ENCODE measurements around the gene PRRC2C.
"Not testable (repeated sequence)": the region's sequence is repeated elsewhere in the genome, so short reads cannot be mapped to it uniquely, and the experiment has no call there.

Gene PRRC2C

DNA sequence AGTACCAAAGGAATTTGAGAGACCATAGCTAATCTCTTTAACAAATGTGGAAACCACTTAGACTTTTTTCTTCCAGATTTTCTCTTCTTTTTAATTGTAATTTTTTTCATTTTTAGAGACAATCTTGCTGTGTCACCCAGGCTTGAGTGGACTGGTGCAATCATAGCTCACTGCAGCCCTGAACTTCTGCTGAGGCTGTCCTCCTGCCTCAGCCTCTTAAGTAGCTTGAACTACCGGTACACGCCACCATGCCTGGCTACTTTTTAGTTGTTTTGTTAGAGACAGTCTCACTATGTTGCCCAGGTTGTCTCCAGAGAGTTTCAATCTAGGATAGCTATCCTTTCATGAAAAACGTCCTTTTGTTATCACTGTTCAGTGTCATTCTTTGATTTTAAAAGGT lies 15.0 kb downstream of the PRRC2C start:
- DNase-seq (ENCODE audit: low read depth): no peak

GRCh38 chr1:171500803-171501202 lies 15.5 kb downstream of the PRRC2C start:
- DNase-seq (ENCODE audit: low read depth): no peak

- no peak for DNase-seq (ENCODE audit: low read depth)
These were observed 16.1 kb downstream of the PRRC2C start for GRCh38 chr1:171501305-171502024.

- DNase-seq (ENCODE audit: low read depth): peak; percentile 33
These were observed 21.4 kb downstream of the PRRC2C start for GRCh38 chr1:171506525-171507304.

- no peak for DNase-seq (ENCODE audit: low read depth)
These were observed 22.1 kb downstream of the PRRC2C start for GRCh38 chr1:171507435-171507834.

DNA sequence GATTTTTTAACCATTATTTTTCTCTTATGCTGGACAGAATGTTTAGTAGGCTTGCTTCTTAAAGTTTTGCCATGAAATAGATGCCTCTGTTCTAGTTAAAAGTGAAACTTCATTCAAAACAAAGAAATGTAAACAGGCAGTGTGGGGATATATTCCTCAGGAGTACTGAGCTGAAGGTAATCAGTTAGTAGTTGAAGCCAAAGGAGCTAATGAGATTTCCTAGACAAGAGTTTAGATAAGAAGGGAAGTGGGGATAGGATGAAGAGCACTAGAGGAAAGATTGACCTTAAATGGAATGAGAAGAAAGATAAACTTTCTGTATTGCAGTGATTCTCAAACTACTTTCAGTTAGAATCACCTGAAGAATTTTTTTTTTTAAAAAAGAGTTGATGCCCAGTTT lies 23.9 kb downstream of the PRRC2C start:
- no peak for DNase-seq (ENCODE audit: low read depth)

DNA sequence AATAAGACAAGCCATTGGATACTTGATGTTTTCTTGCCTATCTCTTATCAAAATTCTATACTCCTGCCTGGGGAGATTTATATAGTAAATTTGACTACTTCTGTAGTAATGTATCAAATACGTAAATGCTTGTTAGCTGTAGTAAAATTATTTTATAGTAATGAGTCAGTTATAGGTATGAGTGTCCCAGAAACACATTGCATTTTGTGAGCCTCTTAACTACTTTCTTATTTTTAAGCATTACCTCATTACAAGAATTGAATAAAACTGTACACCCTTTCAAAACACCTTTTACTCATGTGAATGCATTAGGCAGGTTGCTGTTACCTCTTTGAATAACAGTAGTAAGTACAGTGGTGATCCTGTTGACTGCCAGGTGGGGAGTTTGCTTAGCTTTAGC lies 28.4 kb downstream of the PRRC2C start:
- DNase-seq (ENCODE audit: low read depth): no peak

DNA sequence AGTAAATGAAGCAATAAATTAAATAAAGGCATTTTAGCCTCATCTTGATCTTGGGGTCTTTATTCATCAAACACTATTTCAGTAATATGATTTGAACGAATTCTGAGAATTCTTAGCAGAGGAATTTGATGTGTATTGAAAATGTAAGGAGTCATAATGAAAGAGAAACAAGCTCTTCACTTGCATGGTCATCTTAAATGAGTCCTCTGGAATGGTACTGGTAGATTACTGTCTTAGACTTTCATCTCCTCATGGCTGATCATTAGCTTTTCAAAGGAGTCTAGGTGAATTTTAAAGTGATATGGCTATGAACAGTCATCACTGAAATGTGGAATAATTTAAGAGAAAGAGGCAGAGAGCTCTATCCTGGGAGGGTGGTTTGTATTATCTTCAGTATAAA lies 30.0 kb downstream of the PRRC2C start:
- DNase-seq (ENCODE audit: low read depth): no peak

DNA sequence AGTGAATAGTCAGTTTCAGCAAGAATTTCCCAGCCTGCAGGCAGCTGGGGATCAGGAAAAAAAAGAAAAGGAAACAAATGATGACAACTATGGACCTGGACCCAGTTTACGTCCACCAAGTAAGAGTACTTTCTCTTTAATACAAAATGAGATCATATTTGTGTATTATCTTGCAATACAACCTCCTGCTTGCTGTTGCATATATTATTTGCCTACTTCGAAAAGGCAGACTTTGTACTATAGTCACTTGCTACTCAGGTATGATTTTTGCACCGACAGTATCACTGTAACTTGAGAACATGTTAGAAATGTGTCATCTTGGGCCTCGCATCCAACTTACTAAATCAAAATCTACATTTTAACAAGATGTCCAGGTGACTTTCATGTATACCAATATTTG lies 30.4 kb downstream of the PRRC2C start:
- DNase-seq (ENCODE audit: low read depth): no peak

DNA sequence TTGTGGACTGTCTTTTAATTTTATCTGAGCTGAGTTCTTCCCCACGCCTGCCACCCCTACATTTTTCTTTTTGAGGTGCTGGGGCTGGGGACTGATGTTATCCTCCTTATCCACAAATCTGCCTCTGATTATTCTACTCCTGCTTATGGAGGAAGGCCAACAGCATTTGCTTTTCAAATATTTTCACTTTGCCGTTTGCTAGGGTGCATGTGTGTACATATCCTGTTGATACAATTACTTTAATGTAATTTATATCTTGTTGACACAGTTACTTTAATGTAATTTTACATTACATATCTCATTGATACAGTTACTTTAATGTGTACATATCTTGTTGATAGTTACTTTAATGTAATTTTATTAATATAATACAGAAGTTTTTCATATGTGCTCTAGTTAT lies 36.2 kb downstream of the PRRC2C start:
- no peak for DNase-seq (ENCODE audit: low read depth)

DNA sequence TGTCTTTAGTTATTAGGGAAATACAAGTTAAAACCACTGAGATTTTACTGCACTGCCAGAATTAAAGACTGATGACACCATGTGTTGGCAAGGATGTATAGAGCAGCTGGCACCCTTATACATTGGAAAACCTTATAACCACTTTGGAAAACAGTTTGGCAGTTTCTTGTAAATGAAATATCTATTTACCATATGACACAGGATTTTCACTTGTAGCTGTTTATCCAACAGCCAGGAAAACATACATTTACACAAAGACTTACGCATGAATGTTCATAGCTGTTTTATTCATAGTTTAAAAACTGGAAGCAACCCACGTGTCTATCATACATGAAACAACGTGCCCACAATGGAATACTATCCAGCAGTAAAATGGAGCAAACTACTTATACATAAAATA lies 45.3 kb downstream of the PRRC2C start:
- no peak for DNase-seq (ENCODE audit: low read depth)

GRCh38 chr1:171532520-171532919 lies 47.2 kb downstream of the PRRC2C start:
- no peak for DNase-seq (ENCODE audit: low read depth)

DNA sequence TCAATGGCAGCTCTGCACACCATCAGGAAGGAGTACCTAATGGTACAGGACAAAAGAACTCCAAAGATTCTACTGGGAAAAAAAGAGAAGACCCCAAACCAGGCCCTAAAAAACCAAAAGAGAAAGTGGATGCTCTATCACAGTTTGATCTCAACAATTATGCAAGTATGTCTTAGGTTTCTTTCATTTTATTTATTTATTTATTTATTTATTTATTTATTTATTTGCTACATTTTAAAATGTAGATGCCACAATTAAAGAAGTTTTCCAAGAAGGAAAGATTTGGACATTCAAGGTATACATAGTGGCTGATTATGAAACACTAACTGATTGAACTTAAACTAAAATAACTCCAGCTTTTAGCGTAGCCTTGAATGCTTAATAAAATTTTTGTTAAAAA lies 60.2 kb downstream of the PRRC2C start:
- DNase-seq (ENCODE audit: low read depth): no peak

GRCh38 chr1:171550050-171550449 lies 64.7 kb downstream of the PRRC2C start:
- no peak for DNase-seq (ENCODE audit: low read depth)

DNA sequence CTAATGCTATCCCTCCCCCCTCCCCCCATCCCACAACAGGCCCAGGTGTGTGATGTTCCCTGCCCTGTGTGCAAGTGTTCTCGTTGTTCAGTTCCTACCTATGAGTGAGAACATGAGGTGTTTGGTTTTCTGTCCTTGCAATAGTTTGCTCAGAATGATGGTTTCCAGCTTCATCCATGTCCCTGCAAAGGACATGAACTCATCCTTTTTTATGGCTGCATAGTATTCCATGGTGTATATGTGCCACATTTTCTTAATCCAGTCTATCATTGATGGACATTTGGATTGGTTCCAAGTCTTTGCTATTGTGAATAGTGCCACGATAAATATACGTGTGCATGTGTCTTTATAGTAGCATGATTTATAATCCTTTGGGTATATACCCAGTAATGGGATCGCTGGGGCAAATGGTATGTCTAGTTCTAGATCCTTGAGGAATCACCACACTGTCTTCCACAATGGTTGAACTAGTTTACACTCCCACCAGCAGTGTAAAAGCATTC lies 65.3 kb downstream of the PRRC2C start:
- not testable (repeated sequence) for DNase-seq (ENCODE audit: low read depth)

DNA sequence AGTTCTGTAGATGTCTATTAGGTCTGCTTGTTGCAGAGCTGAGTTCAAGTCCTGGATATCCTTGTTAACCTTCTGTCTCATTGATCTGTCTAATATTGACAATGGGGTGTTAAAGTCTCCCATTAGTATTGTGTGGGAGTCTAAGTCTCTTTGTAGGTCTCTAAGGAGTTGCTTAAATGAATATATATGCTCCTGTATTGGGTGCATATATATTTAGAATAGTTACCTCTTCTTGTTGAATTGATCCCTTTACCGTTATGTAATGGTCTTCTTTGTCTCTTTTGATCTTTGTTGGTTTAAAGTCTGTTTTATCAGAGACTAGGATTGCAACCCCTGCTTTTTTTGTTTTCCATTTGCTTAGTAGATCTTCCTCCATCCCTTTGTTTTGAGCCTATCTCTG lies 68.6 kb downstream of the PRRC2C start:
- not testable (repeated sequence) for DNase-seq (ENCODE audit: low read depth)

DNA sequence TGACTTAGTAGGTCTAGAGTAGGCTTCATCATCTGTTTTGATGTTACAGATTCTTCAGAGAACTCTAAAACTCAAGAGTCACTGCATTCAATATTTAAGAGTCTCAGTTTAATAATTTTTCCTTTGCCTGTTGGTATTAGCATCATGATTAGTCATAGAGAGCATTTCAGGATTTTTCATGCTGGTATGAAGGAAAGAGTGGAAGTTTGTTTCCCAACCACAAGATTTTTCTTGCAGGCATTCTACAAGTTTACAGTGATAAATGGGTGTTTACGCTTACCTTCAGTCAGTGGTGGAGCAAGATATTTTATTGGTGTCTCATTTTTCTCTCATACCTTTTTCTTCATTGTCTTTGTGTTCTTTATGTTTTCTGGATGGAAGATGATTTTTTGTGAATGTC lies 78.3 kb downstream of the PRRC2C start:
- peak; percentile 34 for DNase-seq (ENCODE audit: low read depth)

DNA sequence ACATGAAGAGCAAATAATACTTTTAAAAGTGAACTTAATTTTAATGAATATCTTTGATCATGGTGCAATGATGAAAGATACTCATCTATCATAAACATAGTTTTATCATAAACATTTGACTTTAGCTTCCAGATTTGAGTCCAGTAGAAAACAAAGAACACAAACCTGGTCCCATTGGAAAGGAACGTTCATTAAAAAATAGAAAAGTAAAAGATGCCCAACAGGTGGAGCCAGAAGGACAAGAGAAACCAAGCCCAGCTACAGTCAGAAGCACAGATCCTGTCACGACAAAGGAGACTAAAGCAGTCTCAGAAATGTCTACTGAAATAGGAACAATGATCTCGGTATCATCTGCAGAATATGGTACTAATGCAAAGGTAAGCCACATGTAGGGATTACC lies 81.1 kb downstream of the PRRC2C start:
- no peak for DNase-seq (ENCODE audit: low read depth)

DNA sequence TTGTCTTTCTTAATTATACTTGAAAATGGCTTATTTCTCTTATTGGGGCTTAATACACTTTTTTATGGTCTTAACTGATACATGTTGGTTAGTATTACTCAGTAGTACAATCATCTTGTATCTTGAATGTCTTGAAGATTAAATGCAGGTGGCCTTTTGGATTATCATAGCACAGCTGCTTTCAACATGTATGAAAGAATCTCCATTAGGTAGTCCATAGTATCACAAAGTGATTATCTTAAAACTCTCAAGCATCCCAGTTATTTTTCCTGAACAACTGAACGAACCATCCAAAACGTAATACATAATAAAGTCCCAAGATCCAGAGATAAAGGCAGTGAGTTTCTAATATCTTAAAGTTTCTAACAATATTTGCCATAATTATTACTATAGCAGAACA lies 85.0 kb downstream of the PRRC2C start:
- DNase-seq (ENCODE audit: low read depth): no peak

- no peak for DNase-seq (ENCODE audit: low read depth)
These were observed 90.8 kb downstream of the PRRC2C start for GRCh38 chr1:171576144-171576543.

- DNase-seq (ENCODE audit: low read depth): no peak
These were observed 95.9 kb downstream of the PRRC2C start for GRCh38 chr1:171581226-171581625.

- no peak for DNase-seq (ENCODE audit: low read depth)
These were observed 96.4 kb downstream of the PRRC2C start for GRCh38 chr1:171581766-171582165.

- no peak for DNase-seq (ENCODE audit: low read depth)
These were observed 97.3 kb downstream of the PRRC2C start for GRCh38 chr1:171582589-171582988.
